ENCODE data around the gene ERCC4.
"Not testable (repeated sequence)": the region's sequence is repeated elsewhere in the genome, so short reads cannot be mapped to it uniquely, and the experiment has no call there.

The ERCC4 gene

GRCh38 chr16:13919683-13920509, at the start of gene ERCC4:
ERCC4 (plus strand) TSS chr16:13920154; CDS start chr16:13920166, 12 bp downstream.
- DNase-seq, result peak; percentile 99

- peak; percentile 9 for DNase-seq
Measured at GRCh38 chr16:13873835-13874438, 46.0 kb upstream of the ERCC4 start.

- no peak for DNase-seq
Measured at GRCh38 chr16:13875614-13876284, 44.2 kb upstream of the ERCC4 start.

GRCh38 chr16:13883276-13883675, 36.7 kb upstream of the ERCC4 start:
- DNase-seq, result no peak

GRCh38 chr16:13883881-13884280, 36.1 kb upstream of the ERCC4 start:
- DNase-seq, result peak; percentile 2

- DNase-seq, result no peak
Measured at GRCh38 chr16:13885700-13886099, 34.3 kb upstream of the ERCC4 start.

- DNase-seq, result no peak
Measured at GRCh38 chr16:13886608-13887007, 33.3 kb upstream of the ERCC4 start.

- not testable (repeated sequence) for DNase-seq
Measured at GRCh38 chr16:13889323-13889722, 30.6 kb upstream of the ERCC4 start.

GRCh38 chr16:13892301-13892700, 27.7 kb upstream of the ERCC4 start:
- no peak for DNase-seq

- DNase-seq, result no peak
Measured at GRCh38 chr16:13895516-13895915, 24.4 kb upstream of the ERCC4 start.

GRCh38 chr16:13896543-13897182, 23.3 kb upstream of the ERCC4 start:
- DNase-seq, result no peak

- DNase-seq, result no peak
Measured at GRCh38 chr16:13897806-13898205, 22.1 kb upstream of the ERCC4 start.

GRCh38 chr16:13898233-13898632, 21.7 kb upstream of the ERCC4 start:
- DNase-seq, result no peak

GRCh38 chr16:13902052-13902451, 17.9 kb upstream of the ERCC4 start:
- no peak for DNase-seq

- DNase-seq, result peak; percentile 32
Measured at GRCh38 chr16:13902677-13903076, 17.3 kb upstream of the ERCC4 start.

GRCh38 chr16:13904179-13904691, 15.7 kb upstream of the ERCC4 start:
- no peak for DNase-seq

GRCh38 chr16:13904822-13905221, 15.1 kb upstream of the ERCC4 start:
- not testable (repeated sequence) for DNase-seq

- DNase-seq, result no peak
Measured at GRCh38 chr16:13906168-13907089, 13.5 kb upstream of the ERCC4 start.

- DNase-seq, result no peak
Measured at GRCh38 chr16:13907431-13907830, 12.5 kb upstream of the ERCC4 start.

GRCh38 chr16:13909069-13909468, 10.9 kb upstream of the ERCC4 start:
- DNase-seq, result no peak

GRCh38 chr16:13909872-13910303, 10.1 kb upstream of the ERCC4 start:
- DNase-seq, result no peak

- no peak for DNase-seq
Measured at GRCh38 chr16:13911306-13911705, 8.6 kb upstream of the ERCC4 start.

Measured in fibroblast of skin of right quadriceps (primary cell).